ENCODE data around the gene ACP6.

ACP6 gene

GRCh38 chr1:147622731-147623130 lies 47.6 kb downstream of the ACP6 start (continued):
- TF ChIP-seq PATZ1 (CRISPR knock-in tag; IDR thresholded peaks at IDR 0.05; ENCODE audit: borderline replicate concordance) (no peak), OSR1 (CRISPR knock-in tag; IDR thresholded peaks at IDR 0.05) (no peak), ZFP3 (CRISPR knock-in tag; IDR thresholded peaks at IDR 0.05) (no peak), TOX (CRISPR knock-in tag; IDR thresholded peaks at IDR 0.05; ENCODE audit: borderline replicate concordance) (no peak), PPARA (CRISPR knock-in tag; IDR thresholded peaks at IDR 0.05; ENCODE audit: borderline replicate concordance) (no peak), GLIS3 (CRISPR knock-in tag; IDR thresholded peaks at IDR 0.05) (no peak)

GRCh38 chr1:147620543-147620942 lies 49.8 kb downstream of the ACP6 start:
- ATAC-seq: no peak; the same call in 2 of the 3 replicates
- TF ChIP-seq POU6F1 (CRISPR knock-in tag; IDR thresholded peaks at IDR 0.05; ENCODE audit: borderline replicate concordance, low read depth) (no peak), ZC3H10 (CRISPR knock-in tag; IDR thresholded peaks at IDR 0.05) (no peak), PPARA (CRISPR knock-in tag; IDR thresholded peaks at IDR 0.05; ENCODE audit: borderline replicate concordance) (no peak), TSHZ2 (CRISPR knock-in tag; IDR thresholded peaks at IDR 0.05) (no peak), ZFP3 (CRISPR knock-in tag; IDR thresholded peaks at IDR 0.05) (no peak), OSR1 (CRISPR knock-in tag; IDR thresholded peaks at IDR 0.05) (no peak), ZNF565 (CRISPR knock-in tag; conservative IDR thresholded peaks at IDR 0.05; ENCODE audit: low read depth) (no peak), CREB5 (CRISPR knock-in tag; IDR thresholded peaks at IDR 0.05; ENCODE audit: low read depth) (no peak)

- ATAC-seq: no peak
- TF ChIP-seq TSHZ2 (CRISPR knock-in tag; IDR thresholded peaks at IDR 0.05): no peak
- TF ChIP-seq ZNF70 (CRISPR knock-in tag; IDR thresholded peaks at IDR 0.05): no peak
- no peak for TF ChIP-seq SNAI2 (CRISPR knock-in tag; IDR thresholded peaks at IDR 0.05)
- no peak for TF ChIP-seq ZNF565 (CRISPR knock-in tag; conservative IDR thresholded peaks at IDR 0.05; ENCODE audit: low read depth)
- TF ChIP-seq ISL1 (CRISPR knock-in tag; IDR thresholded peaks at IDR 0.05): no peak
- no peak for TF ChIP-seq PATZ1 (CRISPR knock-in tag; IDR thresholded peaks at IDR 0.05; ENCODE audit: borderline replicate concordance)
- no peak for TF ChIP-seq ZC3H10 (CRISPR knock-in tag; IDR thresholded peaks at IDR 0.05)
- no peak for TF ChIP-seq BACH2 (CRISPR knock-in tag; IDR thresholded peaks at IDR 0.05; ENCODE audit: borderline replicate concordance)
- no peak for TF ChIP-seq CSRNP3 (CRISPR knock-in tag; IDR thresholded peaks at IDR 0.05)
- no peak for TF ChIP-seq OSR1 (CRISPR knock-in tag; IDR thresholded peaks at IDR 0.05)
- TF ChIP-seq PPARA (CRISPR knock-in tag; IDR thresholded peaks at IDR 0.05; ENCODE audit: borderline replicate concordance): no peak
- TF ChIP-seq ARNTL (CRISPR knock-in tag; IDR thresholded peaks at IDR 0.05; ENCODE audit: borderline replicate concordance, low read depth): no peak
- no peak for TF ChIP-seq ZFP30 (CRISPR knock-in tag; IDR thresholded peaks at IDR 0.05)
- TF ChIP-seq TOX (CRISPR knock-in tag; IDR thresholded peaks at IDR 0.05; ENCODE audit: borderline replicate concordance): no peak
- TF ChIP-seq RARB (CRISPR knock-in tag; IDR thresholded peaks at IDR 0.05): no peak
- no peak for TF ChIP-seq POU6F1 (CRISPR knock-in tag; IDR thresholded peaks at IDR 0.05; ENCODE audit: borderline replicate concordance, low read depth)
Measured at GRCh38 chr1:147619741-147620140, 50.6 kb downstream of the ACP6 start.

Measured in SK-N-SH treated with all-trans-retinoic acid at 6 μM for 48 hours (cell line).